Sigmoid colon (tissue), 4 donors: Measurements from ENCODE around the gene VSIG2.

Experiments
- EP300 ChIP-seq, 4 donors: sonication (generic); formaldehyde crosslinking; IDR thresholded peaks; one replicate each; pipeline ENCODE4 v1.6.1; 2017; ENCODE audit warnings: antibody characterized with exemption in 4 of 4
- POLR2AphosphoS5 ChIP-seq, 4 donors: sonication (generic); formaldehyde crosslinking; IDR thresholded peaks; one replicate each; pipeline ENCODE4 v1.6.1; 2017; ENCODE audit warnings: antibody characterized with exemption in 4 of 4
- TF ChIP-seq, protein P1 (sequence below), 4 experiments: fragments of 450-650 bp in 3 of 4; fragments of 200-600 bp in 1 of 4; IDR thresholded peaks; one replicate each; pipeline ENCODE4 v1.5.1; 2016 to 2019; ENCODE audit warnings: antibody characterized with exemption in 4 of 4, mild to moderate bottlenecking in 3 of 4, moderate library complexity in 2 of 4

DNA sequence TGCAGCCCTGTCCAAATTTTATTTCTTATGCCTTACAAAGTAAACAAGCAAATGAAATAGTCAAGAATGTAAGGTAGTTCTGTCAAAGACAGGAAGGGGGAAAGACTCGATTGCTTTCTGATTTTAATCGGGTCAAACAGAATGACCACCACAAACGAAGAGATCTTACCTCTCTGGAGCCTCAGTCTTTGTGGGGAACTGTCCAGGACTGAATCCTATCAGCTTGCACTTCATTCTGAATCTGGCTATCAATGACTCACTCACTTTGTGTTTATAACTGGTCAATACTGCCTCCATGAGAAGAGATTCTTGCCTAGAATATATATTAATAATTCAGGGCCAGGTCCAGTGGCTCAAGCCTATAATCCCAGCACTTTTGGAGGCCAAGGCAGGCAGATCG is 30.9 kb upstream of the VSIG2 start:
- TF ChIP-seq POLR2AphosphoS5 (IDR thresholded peaks at IDR 0.05) (no peak), EP300 (IDR thresholded peaks at IDR 0.05) (no peak)
- TF ChIP-seq, protein P1, sequence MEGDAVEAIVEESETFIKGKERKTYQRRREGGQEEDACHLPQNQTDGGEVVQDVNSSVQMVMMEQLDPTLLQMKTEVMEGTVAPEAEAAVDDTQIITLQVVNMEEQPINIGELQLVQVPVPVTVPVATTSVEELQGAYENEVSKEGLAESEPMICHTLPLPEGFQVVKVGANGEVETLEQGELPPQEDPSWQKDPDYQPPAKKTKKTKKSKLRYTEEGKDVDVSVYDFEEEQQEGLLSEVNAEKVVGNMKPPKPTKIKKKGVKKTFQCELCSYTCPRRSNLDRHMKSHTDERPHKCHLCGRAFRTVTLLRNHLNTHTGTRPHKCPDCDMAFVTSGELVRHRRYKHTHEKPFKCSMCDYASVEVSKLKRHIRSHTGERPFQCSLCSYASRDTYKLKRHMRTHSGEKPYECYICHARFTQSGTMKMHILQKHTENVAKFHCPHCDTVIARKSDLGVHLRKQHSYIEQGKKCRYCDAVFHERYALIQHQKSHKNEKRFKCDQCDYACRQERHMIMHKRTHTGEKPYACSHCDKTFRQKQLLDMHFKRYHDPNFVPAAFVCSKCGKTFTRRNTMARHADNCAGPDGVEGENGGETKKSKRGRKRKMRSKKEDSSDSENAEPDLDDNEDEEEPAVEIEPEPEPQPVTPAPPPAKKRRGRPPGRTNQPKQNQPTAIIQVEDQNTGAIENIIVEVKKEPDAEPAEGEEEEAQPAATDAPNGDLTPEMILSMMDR (IDR thresholded peaks at IDR 0.05), result no peak
